CD4-positive, alpha-beta T cell treated with Interleukin-17A for 1 hour (primary cell): Measurements from ENCODE around the gene ELMO3.

ENCODE experiments used
- DNase-seq: peaks from one replicate; pipeline ENCODE4 v3.0.0-alpha.2; 2020

The ELMO3 gene

DNA sequence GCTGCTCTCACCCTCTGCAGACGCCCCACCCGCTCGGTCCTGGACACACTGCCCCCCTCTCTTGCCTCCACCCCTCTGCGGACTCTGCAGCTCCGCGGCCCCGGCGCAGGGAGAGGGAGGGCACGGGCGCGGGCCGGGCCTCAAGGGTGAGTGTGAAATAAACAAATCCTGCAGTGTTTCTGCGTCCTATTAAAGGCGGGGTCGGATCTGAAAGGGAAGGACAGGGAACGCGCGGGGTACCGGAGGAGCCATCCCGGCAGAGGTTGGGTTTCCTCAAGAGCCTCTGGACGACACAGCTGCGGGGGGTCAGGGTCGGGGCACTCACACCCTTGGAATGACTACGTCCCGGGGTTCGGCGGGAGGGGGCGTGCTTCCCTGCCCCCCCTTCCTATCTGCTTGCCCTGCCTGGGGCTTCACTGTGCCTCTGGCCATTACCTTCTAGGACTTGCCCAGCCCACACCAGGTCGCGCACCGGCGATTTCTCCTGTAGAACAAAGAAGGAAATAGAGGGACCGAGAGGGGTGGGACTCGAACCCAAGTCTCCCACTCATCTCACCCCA lies 34.9 kb upstream of the ELMO3 start:
- no peak for DNase-seq

DNA sequence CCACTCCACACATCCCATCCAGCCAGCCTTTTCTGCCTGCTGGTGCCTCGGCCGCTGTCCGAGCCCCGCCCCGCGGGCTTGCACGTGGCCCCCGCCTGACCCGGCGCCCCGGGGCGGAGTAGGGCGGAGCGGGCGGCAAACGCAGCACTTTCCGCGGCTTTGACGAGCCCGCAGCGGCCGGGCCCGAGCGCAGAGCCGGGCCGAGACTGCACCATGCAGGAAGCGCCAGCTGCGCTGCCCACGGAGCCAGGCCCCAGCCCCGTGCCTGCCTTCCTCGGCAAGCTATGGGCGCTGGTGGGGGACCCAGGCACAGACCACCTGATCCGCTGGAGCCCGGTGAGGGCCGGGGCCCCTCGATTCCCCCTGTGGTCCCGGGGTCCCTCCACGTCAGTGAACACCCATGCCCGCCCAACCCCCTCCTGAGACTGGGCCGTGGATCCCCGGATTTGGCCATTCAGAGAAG lies 34.3 kb upstream of the ELMO3 start, which contains the start of gene HSF4:
HSF4 (plus strand) TSS at position 147 of the 463 bp plus-strand sequence; CDS start at position 214, 67 bp downstream.
- no peak for DNase-seq

- DNase-seq, result no peak
Observed at GRCh38 chr16:67165121-67166078, 33.5 kb upstream of the ELMO3 start.

DNA sequence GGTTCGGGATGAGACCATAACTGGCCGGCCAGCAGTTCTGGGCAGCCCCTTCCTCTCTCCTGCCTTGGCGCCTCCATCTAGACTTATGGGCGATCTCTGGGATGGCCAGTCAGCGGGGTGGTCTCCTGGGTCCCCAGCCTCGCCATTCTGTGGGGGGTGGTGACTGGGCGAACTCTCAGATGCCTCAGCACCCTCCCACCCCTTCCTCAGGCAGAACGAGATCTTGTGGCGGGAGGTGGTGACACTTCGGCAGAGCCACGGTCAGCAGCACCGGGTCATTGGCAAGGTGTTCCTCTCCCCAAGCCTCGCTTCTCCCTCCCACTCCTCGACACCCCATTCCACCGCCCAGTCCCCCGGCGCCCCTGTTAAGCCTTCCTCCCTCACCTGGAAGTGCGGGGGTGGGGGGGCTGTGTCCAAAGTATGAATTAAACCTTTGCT lies 32.8 kb upstream of the ELMO3 start:
- no peak for DNase-seq

DNA sequence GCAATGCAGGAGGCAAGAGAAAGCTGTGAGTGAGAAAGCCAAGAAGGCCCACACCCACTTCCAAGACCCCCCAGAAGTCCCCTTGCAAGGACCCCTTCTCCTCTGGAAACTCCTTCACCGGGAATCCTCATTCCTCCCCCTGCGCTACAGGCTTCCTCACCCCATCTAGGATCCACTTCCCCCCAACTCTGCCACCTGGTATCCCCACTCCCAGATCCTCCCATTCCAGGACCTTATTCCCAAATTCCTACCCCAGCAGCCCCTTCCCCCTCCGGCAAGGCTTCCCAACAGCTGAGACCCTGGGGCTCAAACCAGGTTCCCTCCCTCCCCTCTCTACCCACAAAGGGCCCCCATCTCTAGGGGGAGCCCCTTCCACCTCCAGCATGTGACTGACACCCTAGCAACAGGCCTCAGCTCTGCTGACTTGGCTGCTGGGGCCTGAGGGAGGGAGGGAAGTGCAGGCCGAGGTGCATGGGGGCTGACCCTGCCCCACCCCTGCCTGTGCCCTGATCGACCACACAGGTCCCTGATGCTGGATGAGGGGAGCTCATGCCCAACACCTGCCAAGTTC lies 32.2 kb upstream of the ELMO3 start:
- DNase-seq, result no peak

- no peak for DNase-seq
Observed at GRCh38 chr16:67167588-67167987, 31.3 kb upstream of the ELMO3 start.

GRCh38 chr16:67169011-67169451 lies 29.9 kb upstream of the ELMO3 start:
- no peak for DNase-seq

DNA sequence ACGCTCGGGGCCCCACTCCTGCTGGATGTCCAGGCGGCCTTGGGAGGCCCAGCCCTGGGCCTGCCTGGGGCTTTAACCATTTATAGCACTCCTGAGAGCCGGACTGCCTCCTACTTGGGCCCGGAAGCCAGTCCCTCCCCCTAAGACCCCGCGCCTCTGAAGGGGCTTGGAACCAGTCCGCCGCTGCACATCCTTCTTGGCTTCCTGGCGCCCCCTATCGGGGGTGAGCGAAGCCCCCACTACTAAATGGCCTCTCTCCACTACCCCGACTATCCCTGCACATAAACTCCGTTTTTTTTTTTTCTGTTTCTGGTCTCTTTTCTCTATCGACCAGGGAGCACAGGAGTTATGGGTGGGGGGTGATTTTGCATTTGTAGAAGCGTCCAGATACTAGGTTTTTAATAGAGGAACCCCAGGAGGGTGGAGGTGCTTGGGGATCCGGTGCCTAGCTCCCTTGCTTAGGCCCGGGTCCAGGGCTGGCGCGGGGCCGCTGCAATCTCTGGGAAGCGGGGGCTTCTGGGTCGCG lies 29.2 kb upstream of the ELMO3 start:
- DNase-seq, result peak; percentile 42

DNA sequence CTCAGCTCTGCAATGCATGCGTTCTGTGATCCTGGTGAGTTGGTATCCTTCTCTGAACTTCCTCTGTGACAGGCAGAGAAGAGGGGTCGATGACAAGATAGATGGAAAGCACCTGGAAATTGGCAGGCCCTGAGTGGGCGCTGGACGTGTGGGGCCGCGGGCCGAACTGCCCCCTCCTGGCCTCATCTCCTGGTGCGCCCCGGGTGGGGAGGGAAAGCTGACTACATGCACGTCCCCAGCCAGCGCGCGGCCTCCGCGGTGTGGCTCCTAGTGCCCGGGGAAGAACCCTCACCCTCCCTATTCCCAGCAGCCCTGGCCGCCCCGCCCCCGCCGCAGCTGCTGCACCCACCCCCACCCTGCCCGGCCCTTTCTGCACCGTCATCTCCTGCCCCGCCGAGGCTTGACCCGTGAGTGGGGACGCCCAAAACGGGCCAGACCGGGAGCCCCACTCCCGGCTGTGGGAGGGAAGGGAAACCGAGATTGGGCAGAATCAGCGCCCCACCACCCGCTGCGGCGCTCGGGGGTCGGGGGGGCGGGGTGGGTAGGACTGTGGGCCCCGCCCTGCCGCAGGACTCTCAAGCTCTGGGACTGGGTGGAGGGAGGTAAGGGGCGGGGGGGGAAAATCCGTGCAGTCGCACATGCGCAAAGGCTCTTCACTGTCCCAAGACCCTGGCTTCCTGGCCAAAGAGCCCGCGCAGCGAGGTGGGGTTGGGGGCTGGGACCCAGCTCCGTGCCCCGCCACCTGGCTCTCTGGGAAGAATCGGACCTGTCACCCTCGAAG lies 28.6 kb upstream of the ELMO3 start, which contains the start of gene NOL3:
NOL3 (plus strand) TSS at position 371 of the 781 bp plus-strand sequence.
- no peak for DNase-seq

- no peak for DNase-seq
Observed at GRCh38 chr16:67170949-67171649, 27.8 kb upstream of the ELMO3 start.

DNA sequence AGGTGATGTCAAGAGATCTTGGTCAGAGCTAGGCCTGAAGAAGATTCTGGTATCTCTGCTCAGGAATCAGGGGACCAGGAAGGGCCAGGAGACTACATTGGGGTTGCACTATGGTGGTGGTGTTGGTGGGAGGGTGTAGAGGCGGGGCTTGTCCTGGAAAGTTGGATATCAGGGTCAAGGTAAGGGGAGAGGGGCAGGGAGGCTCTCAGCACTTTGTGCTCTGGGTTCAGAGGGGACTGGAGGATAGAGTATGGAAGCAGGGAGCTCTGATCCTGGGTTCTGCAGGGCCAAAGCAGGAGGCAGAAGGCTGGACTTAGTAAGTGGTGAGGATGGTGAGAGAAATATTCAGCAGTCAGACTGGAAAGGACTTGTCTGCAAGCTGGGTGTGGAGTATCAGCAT lies 25.6 kb upstream of the ELMO3 start:
- DNase-seq, result no peak

DNA sequence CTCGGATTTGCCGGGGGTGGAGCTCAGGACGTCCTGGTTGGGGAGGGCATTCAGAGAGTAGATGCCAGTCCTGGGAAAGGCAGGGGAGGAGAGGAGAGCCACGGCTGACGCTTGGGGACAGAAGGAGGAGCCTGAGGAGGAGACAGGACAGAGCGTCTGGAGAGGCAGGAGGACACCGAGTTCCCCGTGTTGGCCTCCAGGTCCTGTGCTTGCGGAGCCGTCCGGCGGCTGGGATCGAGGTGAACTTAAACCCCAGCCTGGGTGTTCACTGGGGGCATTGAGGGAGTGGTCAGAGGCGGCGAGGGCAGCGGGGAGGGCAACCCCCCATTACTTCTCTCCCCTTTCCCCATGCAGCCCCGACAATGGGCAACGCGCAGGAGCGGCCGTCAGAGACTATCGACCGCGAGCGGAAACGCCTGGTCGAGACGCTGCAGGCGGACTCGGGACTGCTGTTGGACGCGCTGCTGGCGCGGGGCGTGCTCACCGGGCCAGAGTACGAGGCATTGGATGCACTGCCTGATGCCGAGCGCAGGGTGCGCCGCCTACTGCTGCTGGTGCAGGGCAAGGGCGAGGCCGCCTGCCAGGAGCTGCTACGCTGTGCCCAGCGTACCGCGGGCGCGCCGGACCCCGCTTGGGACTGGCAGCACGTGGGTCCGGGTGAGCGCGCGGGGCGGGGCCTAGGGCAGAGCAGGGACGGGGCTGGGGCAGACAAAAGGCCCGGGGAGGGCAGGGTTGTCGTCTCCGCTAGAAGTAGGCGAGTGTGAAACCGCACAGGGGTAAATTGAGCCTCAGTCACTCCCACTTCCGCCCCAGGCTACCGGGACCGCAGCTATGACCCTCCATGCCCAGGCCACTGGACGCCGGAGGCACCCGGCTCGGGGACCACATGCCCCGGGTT lies 24.9 kb upstream of the ELMO3 start:
- peak; percentile 75 for DNase-seq

- no peak for DNase-seq
Observed at GRCh38 chr16:67174706-67175231, 24.2 kb upstream of the ELMO3 start.

GRCh38 chr16:67176662-67177061 lies 22.3 kb upstream of the ELMO3 start:
- DNase-seq, result no peak

GRCh38 chr16:67177743-67178699 lies 20.9 kb upstream of the ELMO3 start:
- peak; percentile 76 for DNase-seq

GRCh38 chr16:67179421-67180080 lies 19.4 kb upstream of the ELMO3 start:
- DNase-seq, result no peak

- DNase-seq, result no peak
Observed at GRCh38 chr16:67180166-67180565, 18.8 kb upstream of the ELMO3 start.

GRCh38 chr16:67181346-67181745 lies 17.6 kb upstream of the ELMO3 start:
- no peak for DNase-seq

- no peak for DNase-seq
Observed at GRCh38 chr16:67182288-67182687, 16.6 kb upstream of the ELMO3 start.
